H9 (cell line): ENCODE measurements around the gene NFKBIA. TPM values are rescaled to one million over a fixed set of nuclear protein-coding genes. Genes with fewer than 3 reads are reported as not detected.

Experiments
- DNase-seq: peaks from one replicate; pipeline ENCODE4 v3.0.0-alpha.2; 2017
- H2AFZ ChIP-seq: one replicate; pipeline ENCODE4 v1.6.1; 2013; ENCODE audit warnings: mild to moderate bottlenecking, low read length, control low read depth, moderate library complexity
- H2AK5ac ChIP-seq: 2 replicates; pipeline ENCODE4 v1.6.1; 2013; ENCODE audit warnings: low read length, control low read depth, mixed read lengths; ENCODE audit not compliant: insufficient read length
- H2BK120ac ChIP-seq: one replicate; pipeline ENCODE4 v1.6.1; 2013; ENCODE audit warnings: low read depth, mild to moderate bottlenecking, low read length, control low read depth, inconsistent platforms; ENCODE audit not compliant: poor library complexity, severe bottlenecking
- H2BK12ac ChIP-seq: 2 replicates; pipeline ENCODE4 v1.6.1; 2013; ENCODE audit warnings: low read length, control low read depth, mixed read lengths, low read depth; ENCODE audit not compliant: insufficient read length
- H2BK15ac ChIP-seq: 2 replicates; pipeline ENCODE4 v1.6.1; 2013; ENCODE audit warnings: low read depth, low read length, control low read depth
- H2BK20ac ChIP-seq: one replicate; pipeline ENCODE4 v1.6.1; 2013; ENCODE audit warnings: low read depth, mild to moderate bottlenecking, low read length, control low read depth, inconsistent platforms; ENCODE audit not compliant: poor library complexity, severe bottlenecking
- H2BK5ac ChIP-seq: 2 replicates; pipeline ENCODE4 v1.6.1; 2013; ENCODE audit warnings: low read length, control low read depth, mixed read lengths; ENCODE audit not compliant: insufficient read length
- H3K14ac ChIP-seq: 2 replicates; pipeline ENCODE4 v1.6.1; 2013; ENCODE audit warnings: low read length, control low read depth; ENCODE audit not compliant: insufficient read depth
- H3K18ac ChIP-seq: 2 replicates; pipeline ENCODE4 v1.6.1; 2013; ENCODE audit warnings: low read depth, mild to moderate bottlenecking, mixed read lengths, low read length, control low read depth; ENCODE audit not compliant: insufficient read length
- H3K23ac ChIP-seq: 2 replicates; pipeline ENCODE4 v1.6.1; 2013; ENCODE audit warnings: low read length, control low read depth, mixed read lengths, low read depth; ENCODE audit not compliant: insufficient read length
- H3K23me2 ChIP-seq: 2 replicates; pipeline ENCODE4 v1.6.1; 2013; ENCODE audit warnings: low read depth, mild to moderate bottlenecking, mixed read lengths, low read length, control low read depth; ENCODE audit not compliant: insufficient read length, poor library complexity, severe bottlenecking
- H3K27ac ChIP-seq: 2 replicates; pipeline ENCODE4 v1.5.1; 2013; ENCODE audit warnings: low read length, control low read depth, mixed read lengths, low read depth; ENCODE audit not compliant: insufficient read length
- H3K27me3 ChIP-seq: 2 replicates; pipeline ENCODE4 v1.6.1; 2013; ENCODE audit warnings: low read length, control low read depth, inconsistent platforms; ENCODE audit not compliant: insufficient read depth
- H3K4ac ChIP-seq: 2 replicates; pipeline ENCODE4 v1.6.1; 2013; ENCODE audit warnings: low read depth, mild to moderate bottlenecking, control low read depth, inconsistent platforms, low read length, moderate library complexity
- H3K4me1 ChIP-seq: 2 replicates; pipeline ENCODE4 v1.6.1; 2013; ENCODE audit warnings: low read length, control low read depth, inconsistent platforms; ENCODE audit not compliant: insufficient read depth
- H3K4me2 ChIP-seq: 2 replicates; pipeline ENCODE4 v1.6.1; 2013; ENCODE audit warnings: low read length, control low read depth, mixed read lengths; ENCODE audit not compliant: insufficient read length, insufficient read depth
- H3K56ac ChIP-seq: 2 replicates; pipeline ENCODE4 v1.6.1; 2013; ENCODE audit warnings: low read depth, mild to moderate bottlenecking, mixed read lengths, low read length, control low read depth; ENCODE audit not compliant: insufficient read length
- H3K79me1 ChIP-seq: 2 replicates; pipeline ENCODE4 v1.6.1; 2013; ENCODE audit warnings: low read depth, mild to moderate bottlenecking, moderate library complexity, low read length, control low read depth, inconsistent platforms; ENCODE audit not compliant: insufficient read depth, poor library complexity, severe bottlenecking
- H3K79me2 ChIP-seq: 2 replicates; pipeline ENCODE4 v1.6.1; 2013; ENCODE audit warnings: low read length, control low read depth, inconsistent platforms; ENCODE audit not compliant: insufficient read depth
- H3K9ac ChIP-seq: 2 replicates; pipeline ENCODE4 v1.6.1; 2013; ENCODE audit warnings: low read length, control low read depth, mixed read lengths; ENCODE audit not compliant: insufficient read length; ENCODE audit errors: extremely low read depth
- H3K9me3 ChIP-seq: one replicate; pipeline ENCODE4 v1.6.1; 2013; ENCODE audit warnings: low read depth, low read length, inconsistent platforms; ENCODE audit not compliant: control insufficient read depth
- H3T11ph ChIP-seq: one replicate; pipeline ENCODE4 v1.6.1; 2013; ENCODE audit warnings: mild to moderate bottlenecking, low read length, control low read depth, inconsistent platforms
- H4K20me1 ChIP-seq: one replicate; pipeline ENCODE4 v1.6.1; 2013; ENCODE audit not compliant: control insufficient read depth, insufficient read length, insufficient read depth
- H4K5ac ChIP-seq: 2 replicates; pipeline ENCODE4 v1.6.1; 2013; ENCODE audit warnings: low read depth, mild to moderate bottlenecking, mixed read lengths, low read length, control low read depth; ENCODE audit not compliant: insufficient read length
- H4K8ac ChIP-seq: replicated peaks from 2 replicates; pipeline ENCODE4 v1.6.1; 2013; ENCODE audit warnings: low read length, control low read depth, mixed read lengths, low read depth; ENCODE audit not compliant: insufficient read length
- H4K91ac ChIP-seq: 2 replicates; pipeline ENCODE4 v1.6.1; 2013; ENCODE audit warnings: low read depth, mild to moderate bottlenecking, moderate library complexity, mixed read lengths, low read length, control low read depth; ENCODE audit not compliant: insufficient read length
- H3K27ac Mint-ChIP-seq, 3 experiments: 2 replicates in 2 of 3; 3 replicates in 1 of 3; pipeline ENCODE4 v1.8.0; 2020 to 2021; ENCODE audit warnings: mixed read lengths in 3 of 3, mild to moderate bottlenecking in 1 of 3, moderate library complexity in 1 of 3
- H3K27me3 Mint-ChIP-seq: 2 replicates; pipeline ENCODE4 v1.8.0; 2021; ENCODE audit warnings: low read depth, mild to moderate bottlenecking, moderate library complexity, mixed read lengths
- H3K36me3 Mint-ChIP-seq, 3 experiments: 2 replicates in 2 of 3; 3 replicates in 1 of 3; pipeline ENCODE4 v1.8.0; 2020 to 2021; ENCODE audit warnings: low read depth in 3 of 3, mixed read lengths in 3 of 3; ENCODE audit not compliant: insufficient read depth in 1 of 3
- H3K4me1 Mint-ChIP-seq, 2 experiments: 2 replicates each; pipeline ENCODE4 v1.8.0; 2020; ENCODE audit warnings: mixed read lengths in 2 of 2
- H3K4me3 Mint-ChIP-seq, 2 experiments: 2 replicates in 1 of 2; 3 replicates in 1 of 2; pipeline ENCODE4 v1.8.0; 2020 to 2021; ENCODE audit warnings: mild to moderate bottlenecking in 2 of 2, mixed read lengths in 2 of 2, moderate library complexity in 1 of 2
- H3K9me3 Mint-ChIP-seq, 2 experiments: 2 replicates in 1 of 2; 3 replicates in 1 of 2; pipeline ENCODE4 v1.8.0; 2020; ENCODE audit warnings: mild to moderate bottlenecking in 2 of 2, mixed read lengths in 2 of 2, moderate library complexity in 1 of 2
- WGBS: extraction: QIAGEN DNeasy Blood & Tissue Kit; methylation state at CpG from one replicate; pipeline ENCODE4 v1.1.7; 2013; ENCODE audit warnings: missing lambda C conversion rate, low lambda C conversion rate, mixed read lengths; ENCODE audit not compliant: insufficient read length; ENCODE audit errors: extremely low coverage; 5-methylcytosine and 5-hydroxymethylcytosine counted together
- total RNA-seq: library from RNA; stranded (reverse); gene quantifications from 2 replicates; pipeline ENCODE4 v1.2.1, GENCODE V29; 2021
- TF ChIP-seq, protein P1 (sequence below): fragments of 200-600 bp; sonication (generic); conservative IDR thresholded peaks from 3 replicates; pipeline ENCODE4 v1.8.0; 2021; ENCODE audit warnings: antibody characterized with exemption, mild to moderate bottlenecking

The NFKBIA gene
- total RNA-seq, 1 experiment from 2014 or later, result 38.4 TPM

- no CpG with 5 or more reads among the region's 10 CpGs for WGBS
- H3K27ac ChIP-seq, result no peak overlapping the region
These were observed 3.7 kb downstream of the NFKBIA start for GRCh38 chr14:35400648-35401421.

More at GRCh38 chr14:35400648-35401421, 3.7 kb downstream of the NFKBIA start:
- no peak overlapping the region for H3T11ph ChIP-seq
- no peak overlapping the region for H2BK5ac ChIP-seq
- H3K4me1 Mint-ChIP-seq, result peaks cover 46 to 49% of the 10 kb centered on the region in 2 experiments
- no peak overlapping the region for H2AFZ ChIP-seq
- H3K56ac ChIP-seq, result no peak overlapping the region
- peak overlapping the region in 1 of 3 experiments; percentile 71; a peak in 1 of 7 replicates for H3K27ac Mint-ChIP-seq
- H3K4me2 ChIP-seq, result no peak overlapping the region
- no peak overlapping the region for H3K9ac ChIP-seq
- no peaks in the 10 kb centered on the region for H4K20me1 ChIP-seq
- TF ChIP-seq, protein P1, sequence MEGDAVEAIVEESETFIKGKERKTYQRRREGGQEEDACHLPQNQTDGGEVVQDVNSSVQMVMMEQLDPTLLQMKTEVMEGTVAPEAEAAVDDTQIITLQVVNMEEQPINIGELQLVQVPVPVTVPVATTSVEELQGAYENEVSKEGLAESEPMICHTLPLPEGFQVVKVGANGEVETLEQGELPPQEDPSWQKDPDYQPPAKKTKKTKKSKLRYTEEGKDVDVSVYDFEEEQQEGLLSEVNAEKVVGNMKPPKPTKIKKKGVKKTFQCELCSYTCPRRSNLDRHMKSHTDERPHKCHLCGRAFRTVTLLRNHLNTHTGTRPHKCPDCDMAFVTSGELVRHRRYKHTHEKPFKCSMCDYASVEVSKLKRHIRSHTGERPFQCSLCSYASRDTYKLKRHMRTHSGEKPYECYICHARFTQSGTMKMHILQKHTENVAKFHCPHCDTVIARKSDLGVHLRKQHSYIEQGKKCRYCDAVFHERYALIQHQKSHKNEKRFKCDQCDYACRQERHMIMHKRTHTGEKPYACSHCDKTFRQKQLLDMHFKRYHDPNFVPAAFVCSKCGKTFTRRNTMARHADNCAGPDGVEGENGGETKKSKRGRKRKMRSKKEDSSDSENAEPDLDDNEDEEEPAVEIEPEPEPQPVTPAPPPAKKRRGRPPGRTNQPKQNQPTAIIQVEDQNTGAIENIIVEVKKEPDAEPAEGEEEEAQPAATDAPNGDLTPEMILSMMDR, result no peak
- H3K23ac ChIP-seq, result no peak overlapping the region
- no peaks in the 10 kb centered on the region for H3K9me3 ChIP-seq
- H4K91ac ChIP-seq, result no peak overlapping the region
- no peak overlapping the region for H2AK5ac ChIP-seq
- no peaks in the 10 kb centered on the region for H3K9me3 Mint-ChIP-seq
- H3K36me3 Mint-ChIP-seq, result peaks cover 20 to 43% (median 37%) of the 10 kb centered on the region in 3 experiments; a peak in 6 of 7 replicates
- H3K79me2 ChIP-seq, result no peaks in the 10 kb centered on the region
- no peaks in the 10 kb centered on the region for H3K27me3 Mint-ChIP-seq
- no peaks in the 10 kb centered on the region for H3K79me1 ChIP-seq
- H3K23me2 ChIP-seq, result peaks cover 6% of the 10 kb centered on the region
- no peak overlapping the region for H2BK15ac ChIP-seq
- H2BK12ac ChIP-seq, result no peak overlapping the region
- H3K27me3 ChIP-seq, result no peaks in the 10 kb centered on the region
- no peak overlapping the region for H4K5ac ChIP-seq
- no peak overlapping the region for H4K8ac ChIP-seq
- no peak overlapping the region for H2BK20ac ChIP-seq
- no peak overlapping the region for H2BK120ac ChIP-seq
- no peak overlapping the region for H3K14ac ChIP-seq
- H3K18ac ChIP-seq, result no peak overlapping the region
- no peak overlapping the region for H3K4ac ChIP-seq
- no peak overlapping the region for H3K4me3 Mint-ChIP-seq
- H3K4me1 ChIP-seq, result peaks cover 10% of the 10 kb centered on the region
- DNase-seq, result no peak
